Measurements from ENCODE around the gene SUSD4.

The SUSD4 gene

GRCh38 chr1:223175032-223175431 lies 188.9 kb downstream of the SUSD4 start:
- H3K4me3 ChIP-seq (ENCODE audit: low read length) = no peak overlapping the region
- no peaks in the 10 kb centered on the region for H3K9me3 ChIP-seq (ENCODE audit: low read length)
- H2AFZ ChIP-seq (ENCODE audit: low read depth, low read length) = no peak overlapping the region
- H3K36me3 ChIP-seq (ENCODE audit: insufficient read depth, low read length) = no peaks in the 10 kb centered on the region
- H3K27me3 ChIP-seq (ENCODE audit: insufficient read depth, low read length) = no peaks in the 10 kb centered on the region
- no peaks in the 10 kb centered on the region for H3K4me1 ChIP-seq (ENCODE audit: insufficient read depth, low read length)

Data from neuron (in vitro differentiated cells).